HG03460 (cell line): ENCODE measurements around the gene PRPF40A.

ENCODE experiments used
- ATAC-seq: cut with Tn5 transposase; IDR thresholded peaks from one replicate; pipeline ENCODE4 v1.9.1; 2021; ENCODE audit not compliant: unreplicated experiment

The PRPF40A gene

DNA sequence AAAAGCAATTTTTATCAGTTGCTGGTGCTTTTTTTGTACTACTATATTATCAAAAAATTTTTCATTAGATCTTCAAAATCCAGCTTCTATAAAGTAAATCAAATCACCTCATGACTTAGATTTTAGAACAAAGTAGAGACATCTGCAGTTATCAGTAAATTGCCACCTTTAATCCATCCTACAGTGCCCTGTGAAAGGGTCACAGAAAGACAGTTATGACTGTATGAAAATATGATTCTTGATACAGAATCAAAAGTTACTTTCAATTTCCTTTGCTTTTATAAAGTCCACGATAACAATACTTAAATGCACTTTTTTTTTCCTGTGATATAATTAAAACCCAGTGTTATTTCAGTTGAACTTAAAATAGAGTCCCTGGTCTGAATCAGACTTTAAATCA, 61.4 kb downstream of the PRPF40A start:
- ATAC-seq, result no peak

DNA sequence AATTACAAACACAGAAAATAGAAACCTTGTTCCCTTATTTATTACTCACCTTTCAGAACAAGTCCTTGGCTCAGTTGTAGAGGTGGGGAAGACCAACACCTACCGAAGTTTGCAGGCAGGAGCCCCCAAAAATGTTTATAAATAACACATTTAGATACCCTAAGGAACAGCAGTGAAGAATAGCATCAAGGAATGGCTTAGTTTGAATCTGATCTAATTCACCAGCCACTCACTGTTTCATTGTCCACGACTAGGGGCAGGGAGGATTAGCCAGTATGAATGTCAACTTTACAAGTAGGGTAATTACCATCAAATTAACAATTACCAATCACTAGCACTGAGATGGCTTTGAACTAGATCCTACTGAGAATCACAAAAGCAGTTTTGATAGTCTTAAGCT, 65.4 kb downstream of the PRPF40A start:
- ATAC-seq, result no peak

DNA sequence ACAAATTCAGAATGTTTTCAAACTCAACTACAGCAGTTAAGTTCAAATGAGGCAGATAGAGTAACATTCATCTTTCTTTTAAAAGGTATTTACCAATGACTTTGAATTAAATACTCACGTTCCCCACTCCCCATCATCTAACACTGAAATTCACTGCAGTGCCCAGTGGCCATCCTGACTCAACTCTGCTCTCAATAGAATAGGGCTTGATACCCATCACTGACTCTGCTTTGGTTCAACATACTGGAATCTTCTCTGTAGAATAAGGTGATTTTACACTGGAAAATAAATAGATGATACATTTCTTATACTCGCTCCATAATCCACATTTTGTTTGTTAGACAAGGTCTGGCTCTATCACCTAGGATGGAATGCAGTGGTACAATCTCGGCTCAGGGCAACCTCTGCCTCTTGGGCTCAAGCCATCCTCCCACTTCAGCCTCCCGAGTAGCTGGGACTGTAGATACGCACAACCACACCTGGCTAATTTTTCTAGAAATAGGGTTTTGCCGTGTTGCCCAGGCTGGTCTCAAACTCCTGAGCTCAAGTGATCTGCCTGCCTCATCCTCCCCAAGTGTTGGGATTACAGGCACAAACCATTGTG, 66.4 kb downstream of the PRPF40A start:
- ATAC-seq, result no peak

DNA sequence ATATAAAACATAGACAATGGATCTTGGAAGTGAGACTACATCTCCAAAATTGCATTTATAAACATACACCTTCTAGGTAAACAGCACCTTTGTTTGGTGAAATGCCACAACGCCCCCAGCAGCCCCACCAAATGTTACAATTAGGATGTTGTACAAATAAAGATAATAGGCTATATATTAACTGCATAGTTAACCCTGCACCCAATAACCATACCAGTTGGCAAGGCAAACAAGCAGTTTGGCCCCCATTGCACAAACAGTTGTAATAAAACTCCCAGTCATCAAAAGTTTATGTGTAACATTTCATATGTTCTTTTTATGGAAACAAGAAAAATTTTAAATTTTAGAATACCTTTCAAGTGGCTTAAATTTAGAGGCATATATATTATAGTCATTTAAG, 67.3 kb downstream of the PRPF40A start:
- no peak for ATAC-seq

DNA sequence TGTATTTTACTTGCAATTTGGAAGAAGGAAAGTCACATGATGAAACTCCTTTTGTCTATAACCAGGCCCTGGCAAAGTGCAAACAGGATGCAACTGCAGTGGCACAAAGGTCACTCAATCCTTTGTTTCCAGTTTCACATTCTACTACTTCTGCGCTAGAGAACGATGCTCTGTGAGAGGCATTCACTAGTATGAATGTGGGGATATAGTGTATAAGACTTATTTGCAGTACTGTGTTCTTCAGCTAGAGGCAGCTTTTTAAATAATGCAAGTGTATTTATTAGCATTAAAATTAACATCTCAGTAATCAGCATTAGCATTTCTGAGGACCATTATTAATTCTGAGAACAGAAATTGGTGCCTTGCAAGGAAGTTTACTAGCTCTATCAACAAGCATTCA, 68.9 kb downstream of the PRPF40A start:
- no peak for ATAC-seq

DNA sequence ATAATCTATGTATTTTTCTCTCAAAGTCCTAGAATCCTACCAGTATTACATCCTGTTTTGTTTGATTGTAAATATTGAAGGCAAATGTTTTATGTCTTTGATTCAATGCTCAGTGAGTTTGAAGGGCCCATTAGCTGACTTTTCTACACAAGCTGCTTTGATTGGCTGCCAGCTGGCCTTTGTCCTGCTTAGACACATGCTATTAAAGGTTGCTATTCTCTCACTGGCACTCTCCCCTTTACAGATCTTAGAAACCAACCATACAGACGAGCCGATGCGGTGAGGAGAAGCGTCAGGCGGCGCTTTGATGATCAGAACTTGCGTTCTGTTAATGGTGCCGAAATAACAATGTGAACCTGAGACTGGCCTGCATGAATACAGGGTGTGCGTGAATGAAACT, 69.7 kb downstream of the PRPF40A start:
- ATAC-seq, result no peak

DNA sequence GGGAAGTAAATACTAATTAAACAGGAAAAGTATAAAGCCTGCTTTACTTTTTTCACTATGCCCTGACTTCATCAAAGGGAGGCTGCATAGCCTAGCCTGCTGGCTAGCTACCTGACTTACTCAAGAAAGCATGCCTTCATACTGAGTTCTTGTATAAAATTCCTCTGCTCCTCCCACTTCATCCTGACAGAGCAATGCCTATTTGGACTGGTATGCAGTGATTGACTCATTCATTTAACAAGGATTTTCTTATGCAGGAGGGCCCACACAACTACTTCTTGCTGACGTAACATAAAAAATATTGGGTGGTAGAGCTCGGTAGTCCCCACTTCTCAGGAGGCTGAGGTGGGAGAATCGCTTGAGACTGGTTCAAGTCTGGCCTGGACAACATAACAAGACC, 70.5 kb downstream of the PRPF40A start:
- ATAC-seq, result no peak

DNA sequence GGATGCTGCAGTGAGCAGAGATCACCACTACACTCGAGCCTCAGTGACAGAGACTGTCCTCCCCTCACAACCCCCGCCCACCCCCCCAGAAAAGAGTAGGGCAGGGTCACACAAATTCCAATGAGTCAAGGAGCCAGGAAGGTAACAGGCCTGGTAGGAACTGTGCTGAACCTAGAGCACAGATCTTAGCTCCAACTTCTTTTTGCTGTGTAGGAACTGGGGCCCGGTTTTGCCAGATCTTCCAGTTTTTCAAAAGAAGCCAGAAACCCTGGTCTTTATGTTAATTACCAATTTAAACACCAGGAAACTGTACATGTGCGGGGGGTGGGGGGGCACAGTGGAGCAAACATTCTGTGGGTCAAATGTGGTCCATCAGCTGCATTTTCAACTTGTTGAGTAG, 71.0 kb downstream of the PRPF40A start:
- no peak for ATAC-seq

DNA sequence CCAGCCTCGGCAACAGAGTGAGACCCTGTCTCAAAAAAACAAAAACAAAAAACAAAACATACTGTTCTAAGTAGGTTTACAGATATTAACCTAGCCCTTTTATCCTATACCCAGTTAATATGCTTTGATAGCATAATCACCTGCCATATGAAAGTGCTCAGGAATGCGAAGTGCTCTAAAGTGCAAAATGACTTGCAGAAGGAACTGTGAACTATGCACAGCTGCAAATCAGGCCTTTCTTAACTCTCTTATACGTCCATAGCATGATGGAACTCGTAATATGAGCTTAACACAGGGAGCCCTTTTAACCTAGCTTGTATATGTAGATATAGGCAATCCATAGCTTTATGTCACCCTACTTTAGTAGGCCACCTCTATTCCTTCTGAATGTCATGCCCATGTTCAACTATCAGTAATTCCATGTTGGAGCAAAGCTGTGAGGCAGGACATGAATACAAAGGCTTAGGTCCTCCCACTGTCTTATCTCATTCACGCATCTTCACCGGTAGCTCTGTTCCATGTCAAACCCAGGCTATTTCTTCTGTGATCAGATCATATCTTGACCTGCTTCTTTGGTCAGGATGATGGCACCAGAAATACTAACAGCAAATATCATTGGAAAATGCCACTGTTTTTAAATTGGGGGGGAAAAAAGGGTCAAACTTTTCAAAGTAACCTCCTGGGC, 72.9 kb downstream of the PRPF40A start:
- no peak for ATAC-seq

DNA sequence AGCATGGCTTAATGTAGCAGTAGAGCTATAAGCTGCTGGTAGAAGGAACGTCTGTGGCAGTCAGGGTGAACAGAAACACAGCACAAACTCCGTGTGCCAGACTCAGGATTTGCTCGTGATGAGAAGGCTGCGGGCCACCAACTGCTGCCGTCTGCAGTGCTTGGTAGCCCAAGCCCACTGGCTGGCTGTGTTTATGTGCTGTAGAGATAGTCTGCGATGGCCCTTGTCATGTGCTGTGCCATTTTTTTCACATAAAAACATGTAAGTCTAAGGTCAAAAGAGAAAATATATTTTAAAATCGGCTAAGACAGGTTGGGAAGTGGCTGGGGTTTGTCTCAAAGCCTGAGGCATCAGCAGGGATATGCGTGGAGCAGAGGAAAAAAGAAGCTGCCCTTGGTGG, 78.7 kb downstream of the PRPF40A start:
- no peak for ATAC-seq

DNA sequence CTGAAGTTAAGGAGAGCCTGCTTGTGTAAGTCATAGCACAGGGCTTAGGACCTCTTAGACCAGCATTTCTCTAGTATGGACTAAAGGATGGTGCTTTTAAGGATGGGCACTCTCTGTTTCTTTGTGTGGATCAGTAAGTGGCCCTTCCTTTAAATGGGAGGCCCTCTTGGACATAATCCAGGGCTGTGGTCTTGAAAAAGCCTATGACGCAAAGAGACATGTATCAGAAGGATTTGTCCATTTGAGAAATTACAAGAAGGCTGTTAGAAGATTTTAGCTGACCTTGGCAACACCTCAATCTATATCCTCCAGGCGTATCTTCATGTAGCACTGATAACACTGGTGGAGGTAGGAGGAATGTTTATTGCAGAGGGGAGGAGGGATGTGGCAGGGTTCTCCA, 79.2 kb downstream of the PRPF40A start:
- no peak for ATAC-seq

DNA sequence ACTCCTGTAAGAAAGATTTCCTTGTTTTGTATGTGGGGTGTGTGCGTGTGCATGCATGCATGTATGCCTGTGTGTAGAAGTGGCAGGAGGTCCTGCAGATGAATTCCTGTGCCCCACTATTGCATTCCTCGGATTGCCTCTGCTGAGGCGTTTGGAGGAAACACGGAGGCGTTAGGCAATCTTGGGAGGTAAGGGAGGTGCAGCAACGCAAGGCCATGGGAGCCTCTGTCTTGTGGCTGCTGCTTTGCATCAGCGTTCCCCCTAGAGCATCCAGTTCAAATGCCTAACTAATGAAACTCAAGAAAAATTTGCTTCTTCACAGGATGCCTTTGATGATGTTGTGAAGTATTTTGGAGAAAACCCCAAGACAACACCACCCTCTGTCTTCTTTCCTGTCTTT, 80.0 kb downstream of the PRPF40A start:
- no peak for ATAC-seq

DNA sequence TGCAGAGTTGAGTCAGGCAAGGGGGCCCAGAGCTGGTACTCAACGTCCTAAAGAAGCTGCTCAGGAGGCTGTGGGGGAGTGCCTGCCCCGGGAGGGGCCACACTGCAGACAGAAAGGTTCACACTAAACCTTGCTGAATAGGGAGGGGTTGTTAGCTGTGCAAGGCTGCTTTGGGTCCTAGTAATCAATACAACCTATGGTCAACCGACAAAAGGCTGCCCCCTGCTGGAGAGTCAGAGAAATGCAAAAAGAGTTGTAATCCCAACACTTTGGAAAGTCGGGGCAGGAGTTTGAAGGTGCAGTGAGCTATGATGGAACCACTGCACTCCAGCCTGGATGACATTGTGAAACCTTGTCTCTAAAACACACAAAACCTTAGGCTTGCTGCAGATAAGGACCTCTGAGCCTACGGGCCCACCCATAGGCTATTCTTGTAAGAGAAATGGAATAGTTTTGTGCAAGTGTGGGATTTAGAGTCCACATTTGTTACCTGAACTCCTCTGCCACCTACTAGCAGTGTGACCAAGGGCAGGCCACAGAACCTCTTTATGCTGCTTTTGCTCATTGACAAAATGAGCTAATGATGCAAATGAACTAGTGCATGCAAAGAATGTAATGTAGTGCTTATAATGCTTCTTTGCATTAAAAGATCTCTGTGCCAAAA, 81.5 kb downstream of the PRPF40A start:
- peak; percentile 80 for ATAC-seq

DNA sequence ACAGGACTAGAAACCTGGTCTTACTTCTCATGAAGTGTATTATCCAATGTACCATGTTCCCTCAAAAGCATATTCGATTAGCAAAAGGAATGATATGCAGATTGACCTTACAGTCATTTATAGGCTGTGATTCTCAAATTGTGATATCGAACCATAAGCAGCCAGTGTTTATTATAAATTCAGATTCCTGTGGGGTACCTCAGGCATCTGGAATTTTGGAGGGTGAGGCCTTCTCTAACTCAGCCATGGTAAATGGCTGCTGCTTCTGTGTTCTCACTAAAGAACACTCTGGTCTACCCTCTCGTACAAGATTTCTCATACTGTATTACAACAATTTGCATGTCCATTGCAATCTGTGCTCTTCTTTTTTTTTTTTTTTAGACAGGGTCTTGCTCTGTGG, 84.5 kb downstream of the PRPF40A start:
- ATAC-seq, result no peak

DNA sequence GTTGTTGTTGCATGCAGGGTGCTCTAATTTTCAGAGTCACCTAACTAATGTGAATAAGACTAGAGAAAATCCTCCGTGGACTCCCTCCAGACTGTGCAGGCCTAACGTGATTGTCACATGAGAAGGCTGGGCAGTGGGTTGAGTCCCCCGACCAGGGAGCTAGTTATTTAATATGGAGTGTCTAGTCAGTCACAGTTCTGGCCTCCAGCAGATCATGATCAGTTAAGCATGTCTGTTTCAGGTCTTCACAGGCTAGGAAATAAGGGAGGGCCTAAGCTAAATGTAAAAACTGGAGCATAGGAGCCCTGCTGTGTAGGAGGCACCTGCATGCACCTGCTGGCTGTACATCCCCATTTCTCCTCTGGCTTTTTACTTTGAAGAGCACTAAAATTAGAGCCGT, 86.8 kb downstream of the PRPF40A start:
- no peak for ATAC-seq

DNA sequence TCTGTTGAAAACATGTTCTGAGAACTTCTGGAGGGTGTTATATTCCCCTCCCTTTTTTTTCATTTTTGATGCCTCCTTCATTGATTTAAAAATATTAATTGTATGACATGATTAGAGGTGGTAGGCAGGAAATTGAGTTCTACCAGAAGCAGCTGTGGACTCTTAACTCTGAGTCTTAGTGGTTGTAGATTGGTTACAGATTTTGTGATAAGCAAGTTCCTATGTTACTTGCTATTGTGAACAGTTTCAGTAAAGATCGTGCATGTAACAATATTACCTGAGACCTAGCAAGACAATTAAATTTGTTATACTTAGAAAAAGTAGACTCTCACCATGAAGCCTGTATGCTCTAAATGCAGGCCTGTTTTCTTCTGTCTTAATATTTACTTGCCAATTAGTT, 88.1 kb downstream of the PRPF40A start:
- ATAC-seq, result no peak

DNA sequence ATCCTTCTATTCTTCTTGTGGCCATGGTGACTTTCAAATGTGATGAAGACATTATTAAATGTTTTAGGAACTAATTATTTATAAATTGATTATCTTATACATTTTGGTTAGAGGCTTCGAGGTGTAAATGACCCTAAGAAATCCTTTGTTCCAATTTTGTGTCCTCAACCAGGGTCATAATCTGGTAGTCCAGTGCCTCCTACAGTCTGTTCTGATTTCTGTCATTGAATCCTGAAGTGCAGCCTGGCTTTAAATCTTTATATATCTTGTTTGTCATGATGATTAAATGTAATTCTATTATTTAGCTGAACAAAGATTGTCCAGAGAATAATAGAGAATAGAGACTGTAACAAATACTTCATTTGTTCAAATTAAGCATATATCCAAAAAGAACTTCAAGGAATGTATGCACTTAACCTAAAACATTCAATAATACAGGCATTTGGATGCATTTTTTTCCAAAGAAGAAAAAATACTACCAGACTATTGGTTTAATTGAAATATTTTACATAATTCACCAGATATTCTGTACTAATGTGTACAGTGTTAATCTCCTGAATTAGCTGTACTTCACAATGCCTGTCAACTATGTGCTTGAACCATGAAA, 89.8 kb downstream of the PRPF40A start:
- no peak for ATAC-seq

DNA sequence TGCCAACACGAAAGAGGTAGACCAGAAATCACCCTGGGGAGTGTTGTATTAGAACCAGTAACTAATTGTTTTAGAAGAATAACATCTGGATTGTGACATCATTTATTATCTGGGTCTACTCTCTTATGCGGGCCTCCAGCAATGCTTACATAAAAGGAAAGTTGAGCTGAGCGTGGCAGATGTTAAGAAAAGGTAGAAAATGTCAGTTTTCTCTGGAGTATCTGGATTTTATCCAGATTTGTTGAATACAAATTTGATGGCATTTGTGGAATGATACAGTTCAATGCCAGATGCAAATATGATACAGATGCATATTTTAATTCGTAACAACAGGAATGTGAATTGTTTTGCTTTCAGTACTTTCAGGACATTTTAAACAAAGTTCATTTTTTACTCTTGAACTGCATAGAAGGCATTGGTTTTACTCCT, 90.3 kb downstream of the PRPF40A start:
- ATAC-seq, result no peak

DNA sequence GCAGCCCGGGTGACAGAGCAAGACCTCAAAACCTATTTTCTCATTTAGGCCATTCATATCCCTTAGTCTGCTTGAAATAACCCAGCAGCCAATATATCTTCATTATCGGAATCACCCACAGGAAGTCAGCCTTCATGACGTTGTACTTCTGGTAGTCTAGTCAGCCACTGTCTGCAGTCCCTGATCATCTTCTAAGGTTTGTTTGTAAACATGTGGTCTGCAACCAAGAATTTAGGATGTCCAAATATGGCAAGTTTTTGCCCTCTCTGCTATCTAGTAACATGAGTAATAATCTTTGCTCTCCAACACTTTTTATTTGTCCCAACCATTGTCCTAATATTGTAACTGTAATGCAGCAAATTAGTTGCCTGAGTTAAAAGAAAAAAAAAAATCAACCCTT, 92.5 kb downstream of the PRPF40A start:
- no peak for ATAC-seq

DNA sequence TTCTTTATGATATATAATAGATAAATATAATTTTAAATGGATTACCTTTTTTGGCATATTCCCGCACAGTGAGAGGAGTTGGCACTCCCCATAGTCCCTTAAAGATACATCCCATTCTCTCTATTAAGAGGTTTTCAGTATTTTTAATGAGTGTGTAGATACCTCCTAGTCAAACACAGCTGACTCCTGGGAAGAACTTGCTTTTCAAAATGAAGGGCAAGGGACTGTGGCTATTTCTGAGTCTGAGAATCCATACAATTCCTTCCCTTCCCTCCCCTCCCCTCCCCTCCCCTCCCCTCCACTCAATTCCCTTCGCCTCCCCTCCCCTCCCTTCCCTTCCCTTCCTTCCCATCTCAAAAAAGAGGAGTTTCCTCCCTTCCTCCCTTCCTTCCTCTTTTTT, 93.5 kb downstream of the PRPF40A start:
- no peak for ATAC-seq

DNA sequence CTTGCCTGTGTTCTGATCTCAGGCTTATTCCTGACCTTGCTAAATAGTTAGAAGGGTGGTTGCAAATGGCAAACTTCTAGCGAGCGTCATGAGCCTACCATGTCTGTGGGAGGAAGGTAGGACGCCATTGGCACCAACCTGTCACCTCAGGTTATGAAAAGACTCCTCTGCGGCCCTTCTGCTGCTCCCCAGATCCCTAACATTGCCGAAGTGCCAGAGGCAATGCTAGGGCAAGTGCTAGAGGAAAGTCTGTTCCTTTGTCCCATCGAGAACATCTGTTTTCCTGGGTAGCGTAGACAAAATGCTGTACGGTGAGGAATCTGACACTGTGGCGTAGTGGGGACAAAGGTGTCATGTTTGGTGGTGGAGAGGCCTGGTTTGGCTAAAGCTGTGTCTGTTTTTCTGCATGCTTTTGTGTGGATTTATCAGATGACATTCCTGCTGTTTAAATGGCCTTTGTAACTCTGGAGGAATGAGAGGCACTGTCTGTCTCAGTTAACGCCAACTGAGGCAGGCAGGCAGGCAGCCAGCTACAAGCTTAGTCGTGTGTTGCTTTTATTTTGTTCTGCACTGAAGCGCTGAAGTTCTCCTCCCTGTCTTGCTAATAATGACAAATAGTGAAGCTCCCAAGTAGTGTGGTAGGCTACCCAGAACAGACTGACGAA, 94.1 kb downstream of the PRPF40A start:
- ATAC-seq, result no peak

DNA sequence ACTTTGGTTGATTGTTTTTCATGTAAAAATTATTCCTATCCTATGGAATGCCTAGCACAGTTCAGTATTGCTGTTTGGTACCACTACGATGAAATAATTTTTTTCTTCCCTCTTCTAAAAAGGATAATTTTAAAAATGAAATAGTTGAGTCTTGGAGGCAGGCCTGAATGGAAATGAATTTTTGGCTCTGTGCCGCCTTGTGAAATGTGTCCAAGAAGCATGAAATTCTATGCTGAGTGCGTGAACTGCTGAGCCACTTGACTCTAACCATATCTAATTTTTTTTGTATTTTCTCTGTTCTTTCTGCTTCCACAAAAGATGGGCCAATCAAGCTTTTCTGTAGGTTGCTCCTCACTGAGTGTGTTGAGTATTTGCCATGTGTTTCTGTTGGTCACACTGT, 95.0 kb downstream of the PRPF40A start:
- ATAC-seq, result no peak
